ELF-1 (cell line): Measurements from ENCODE around the gene GNAI3.
A peak's percentile ranks its signal among the peaks of the same experiment; 100 is the strongest.

Source experiments
- DNase-seq: peaks from one replicate; pipeline ENCODE4 v3.0.0-alpha.2; 2016; ENCODE audit warnings: low read depth, low spot score

GNAI3 gene

GRCh38 chr1:109546311-109547109 is 1.9 kb upstream of the GNAI3 start:
- DNase-seq = peak; percentile 82

GRCh38 chr1:109547463-109548320 is 723 bp upstream of the GNAI3 start:
- DNase-seq = peak; percentile 30

GRCh38 chr1:109556563-109556962 is 8.1 kb downstream of the GNAI3 start:
- no peak for DNase-seq

GRCh38 chr1:109557520-109557919 is 9.1 kb downstream of the GNAI3 start:
- no peak for DNase-seq

- DNase-seq = no peak
These were observed 11.6 kb downstream of the GNAI3 start for GRCh38 chr1:109559995-109560394.

GRCh38 chr1:109564194-109564878 is 15.9 kb downstream of the GNAI3 start:
- peak; percentile 23 for DNase-seq

GRCh38 chr1:109565241-109565640 is 16.8 kb downstream of the GNAI3 start:
- DNase-seq = no peak

GRCh38 chr1:109566982-109567381 is 18.6 kb downstream of the GNAI3 start:
- DNase-seq = no peak

GRCh38 chr1:109567877-109568672 is 19.7 kb downstream of the GNAI3 start:
- no peak for DNase-seq

- no peak for DNase-seq
These were observed 20.9 kb downstream of the GNAI3 start for GRCh38 chr1:109569323-109569722.

GRCh38 chr1:109570414-109570813 is 22.0 kb downstream of the GNAI3 start:
- peak; percentile 27 for DNase-seq

- no peak for DNase-seq
These were observed 25.4 kb downstream of the GNAI3 start for GRCh38 chr1:109573785-109574184.

- DNase-seq = no peak
These were observed 30.6 kb downstream of the GNAI3 start for GRCh38 chr1:109578947-109579443.

GRCh38 chr1:109579491-109579890 is 31.1 kb downstream of the GNAI3 start:
- DNase-seq = no peak

- no peak for DNase-seq
These were observed 33.6 kb downstream of the GNAI3 start for GRCh38 chr1:109582021-109582420.

GRCh38 chr1:109584766-109585165 is 36.4 kb downstream of the GNAI3 start:
- DNase-seq = no peak

GRCh38 chr1:109586055-109586454 is 37.6 kb downstream of the GNAI3 start:
- DNase-seq = no peak

GRCh38 chr1:109589177-109589576 is 40.8 kb downstream of the GNAI3 start:
- DNase-seq = no peak

- no peak for DNase-seq
These were observed 41.3 kb downstream of the GNAI3 start for GRCh38 chr1:109589679-109590078.

- DNase-seq = no peak
These were observed 44.5 kb downstream of the GNAI3 start for GRCh38 chr1:109592916-109593315.

- no peak for DNase-seq
These were observed 47.1 kb downstream of the GNAI3 start for GRCh38 chr1:109595531-109595930.
